Esophagus (tissue), 2 donors: Measurements from ENCODE around the gene GALNT12. TPM values are rescaled to one million over a fixed set of nuclear protein-coding genes. Genes with fewer than 3 reads are reported as not detected.

Experiments used
- H3K27ac ChIP-seq, 2 donors: one replicate each; pipeline ENCODE4 v1.5.1; 2013; ENCODE audit warnings: low read depth in 2 of 2, mild to moderate bottlenecking in 2 of 2, inconsistent platforms in 1 of 2, low read length in 1 of 2, moderate library complexity in 1 of 2
- H3K27me3 ChIP-seq, 2 donors: one replicate each; pipeline ENCODE4 v1.6.1; 2013; ENCODE audit warnings: low read length in 2 of 2, control low read depth in 1 of 2, mild to moderate bottlenecking in 1 of 2; ENCODE audit not compliant: insufficient read depth in 2 of 2, control insufficient read depth in 1 of 2
- H3K36me3 ChIP-seq, 2 donors: one replicate each; pipeline ENCODE4 v1.6.1; 2013; ENCODE audit warnings: low read length in 1 of 2; ENCODE audit not compliant: control insufficient read depth in 2 of 2, insufficient read depth in 2 of 2
- H3K4me1 ChIP-seq, 2 donors: one replicate each; pipeline ENCODE4 v1.6.1; 2013; ENCODE audit warnings: low read length in 1 of 2; ENCODE audit not compliant: control insufficient read depth in 2 of 2, insufficient read depth in 2 of 2
- H3K4me3 ChIP-seq, 2 donors: one replicate each; pipeline ENCODE4 v1.5.1; 2013; ENCODE audit warnings: low read length in 2 of 2, mild to moderate bottlenecking in 2 of 2, low read depth in 1 of 2, moderate library complexity in 1 of 2
- H3K9me3 ChIP-seq, 2 donors: one replicate each; pipeline ENCODE4 v1.6.1; 2013; ENCODE audit warnings: mild to moderate bottlenecking in 2 of 2, low read depth in 1 of 2, low read length in 1 of 2, moderate library complexity in 1 of 2; ENCODE audit not compliant: control insufficient read depth in 2 of 2, insufficient read depth in 1 of 2
- WGBS, 2 donors: extraction: QIAGEN DNeasy Blood & Tissue Kit; methylation state at CpG; one replicate each; pipeline ENCODE4 v1.1.7; 2013; 5-methylcytosine and 5-hydroxymethylcytosine counted together
- polyA plus RNA-seq, 2 donors: library from polyadenylated mRNA; stranded (reverse); fragments of 200-250 nt; gene quantifications; one replicate each; pipeline ENCODE4 v1.2.3, GENCODE V29; 2013
- donor health status: healthy with polysubstance abuse.
- donor health status: Bipolar disorder and iron deficiency.

Gene GALNT12
- polyA plus RNA-seq, 2 donors = 19.6 to 20.7 TPM

GRCh38 chr9:98879094-98879962 lies 71.9 kb downstream of the GALNT12 start:
- WGBS, 2 donors = 65 to 80% methylated on average over 5 of the region's 5 CpGs
- H3K9me3 ChIP-seq = no peaks in the 10 kb centered on the region

GRCh38 chr9:98879963-98880310 lies 72.5 kb downstream of the GALNT12 start:
- peaks cover 0 to 2% of the 10 kb centered on the region in 2 donors for H3K4me1 ChIP-seq
- no peaks in the 10 kb centered on the region for H3K36me3 ChIP-seq
- H3K4me3 ChIP-seq = no peak overlapping the region
- H3K27me3 ChIP-seq = no peaks in the 10 kb centered on the region
- no peak overlapping the region for H3K27ac ChIP-seq
- no peaks in the 10 kb centered on the region for H3K9me3 ChIP-seq
- WGBS, 2 donors = 64 to 65% methylated on average over 8 of the region's 8 CpGs

More at GRCh38 chr9:98879094-98879962, 71.9 kb downstream of the GALNT12 start:
- Histone ChIP-seq H3K4me3 (no peak overlapping the region), H3K27ac (no peak overlapping the region), H3K4me1 (peaks cover 0 to 2% of the 10 kb centered on the region in 2 donors), H3K36me3 (no peaks in the 10 kb centered on the region), H3K27me3 (no peaks in the 10 kb centered on the region)

GRCh38 chr9:98880311-98881015 lies 73.0 kb downstream of the GALNT12 start:
- H3K4me1 ChIP-seq = no peaks in the 10 kb centered on the region
- H3K27me3 ChIP-seq = no peaks in the 10 kb centered on the region
- no peaks in the 10 kb centered on the region for H3K36me3 ChIP-seq
- 63 to 64% methylated on average over 7 of the region's 7 CpGs for WGBS, 2 donors
- no peak overlapping the region for H3K27ac ChIP-seq
- no peaks in the 10 kb centered on the region for H3K9me3 ChIP-seq
- no peak overlapping the region for H3K4me3 ChIP-seq

GRCh38 chr9:98881356-98881755 lies 73.9 kb downstream of the GALNT12 start:
- H3K27me3 ChIP-seq = no peaks in the 10 kb centered on the region
- no peaks in the 10 kb centered on the region for H3K4me1 ChIP-seq
- H3K9me3 ChIP-seq = no peaks in the 10 kb centered on the region
- no peaks in the 10 kb centered on the region for H3K36me3 ChIP-seq
- H3K4me3 ChIP-seq = no peak overlapping the region
- H3K27ac ChIP-seq = no peak overlapping the region
- WGBS, 2 donors = 70 to 86% methylated on average over 3 of the region's 3 CpGs

- 75 to 79% methylated on average over 8 of the region's 8 CpGs for WGBS, 2 donors
- Histone ChIP-seq H3K9me3 (no peaks in the 10 kb centered on the region), H3K36me3 (no peaks in the 10 kb centered on the region), H3K27ac (peak overlapping the region in 1 of 2 donors; percentile 30), H3K27me3 (no peaks in the 10 kb centered on the region), H3K4me3 (no peak overlapping the region), H3K4me1 (no peaks in the 10 kb centered on the region)
Observed at GRCh38 chr9:98881836-98882568, 74.5 kb downstream of the GALNT12 start.

- no peaks in the 10 kb centered on the region for H3K36me3 ChIP-seq
- no peaks in the 10 kb centered on the region for H3K9me3 ChIP-seq
- H3K4me1 ChIP-seq = no peaks in the 10 kb centered on the region
- no peaks in the 10 kb centered on the region for H3K27me3 ChIP-seq
- no peak overlapping the region for H3K4me3 ChIP-seq
- WGBS, 2 donors = 41 to 59% methylated on average over 2 of the region's 2 CpGs
- H3K27ac ChIP-seq = no peak overlapping the region
Observed at GRCh38 chr9:98882569-98882923, 75.1 kb downstream of the GALNT12 start.

GRCh38 chr9:98883276-98883675 lies 75.8 kb downstream of the GALNT12 start:
- Histone ChIP-seq H3K27me3 (no peaks in the 10 kb centered on the region), H3K9me3 (no peaks in the 10 kb centered on the region), H3K4me3 (no peak overlapping the region), H3K36me3 (no peaks in the 10 kb centered on the region), H3K4me1 (no peaks in the 10 kb centered on the region), H3K27ac (no peak overlapping the region)
- 55 to 64% methylated on average over 1 of the region's 1 CpG for WGBS, 2 donors

- H3K4me1 ChIP-seq = no peaks in the 10 kb centered on the region
- no peaks in the 10 kb centered on the region for H3K27me3 ChIP-seq
- H3K4me3 ChIP-seq = no peak overlapping the region
- no peaks in the 10 kb centered on the region for H3K9me3 ChIP-seq
- H3K36me3 ChIP-seq = no peaks in the 10 kb centered on the region
- 93 to 97% methylated on average over 4 of the region's 4 CpGs for WGBS, 2 donors
- no peak overlapping the region for H3K27ac ChIP-seq
Observed at GRCh38 chr9:98884849-98885248, 77.4 kb downstream of the GALNT12 start.

GRCh38 chr9:98885575-98886295 lies 78.3 kb downstream of the GALNT12 start:
- 83 to 87% methylated on average over 5 of the region's 5 CpGs for WGBS, 2 donors
- H3K27me3 ChIP-seq = no peaks in the 10 kb centered on the region
- no peak overlapping the region for H3K4me3 ChIP-seq
- H3K36me3 ChIP-seq = no peaks in the 10 kb centered on the region
- H3K9me3 ChIP-seq = no peaks in the 10 kb centered on the region
- no peak overlapping the region for H3K27ac ChIP-seq
- H3K4me1 ChIP-seq = no peaks in the 10 kb centered on the region
